Fibroblast of lung (primary cell): ENCODE data around the gene MYBPH. TPM values are rescaled to one million over a fixed set of nuclear protein-coding genes. Genes with fewer than 3 reads are reported as not detected.

Experiments used
- DNase-seq, 2 donors: peaks; one replicate each; pipeline versions ENCODE4 v3.0.0 to v3.0.0-alpha.2; 2010; ENCODE audit warnings: low read depth in 2 of 2
- H2AFZ ChIP-seq: 2 replicates; pipeline ENCODE4 v1.5.1; 2012; ENCODE audit warnings: low read length, control low read depth, inconsistent platforms
- H3K27ac ChIP-seq: 2 replicates; pipeline ENCODE4 v1.5.1; 2011; ENCODE audit warnings: low read length, control low read depth; ENCODE audit not compliant: insufficient read depth
- H3K27me3 ChIP-seq: 2 replicates; pipeline ENCODE4 v1.5.1; 2011; ENCODE audit warnings: mild to moderate bottlenecking, low read length; ENCODE audit not compliant: control insufficient read depth, insufficient read depth
- H3K36me3 ChIP-seq: 2 replicates; pipeline ENCODE4 v1.5.1; 2011; ENCODE audit warnings: low read length; ENCODE audit not compliant: control insufficient read depth, insufficient read depth
- H3K4me1 ChIP-seq: 2 replicates; pipeline ENCODE4 v1.5.1; 2011; ENCODE audit warnings: low read length; ENCODE audit not compliant: control insufficient read depth, insufficient read depth; ENCODE audit errors: extremely low read depth
- H3K4me2 ChIP-seq: 2 replicates; pipeline ENCODE4 v1.5.1; 2011; ENCODE audit warnings: low read length, control low read depth; ENCODE audit not compliant: insufficient read depth; ENCODE audit errors: extremely low read depth
- H3K4me3 ChIP-seq, 4 experiments: fragments of 200-600 bp in 1 of 4; sonication (generic) in 1 of 4; replicated peaks in 1 of 4; 2 replicates each; pipeline ENCODE4 v1.5.1; 2011 to 2016; ENCODE audit warnings: low read length in 4 of 4, low read depth in 3 of 4, mild to moderate bottlenecking in 3 of 4, control low read depth in 2 of 4, inconsistent platforms in 1 of 4, mixed read lengths in 1 of 4; ENCODE audit not compliant: insufficient read depth in 1 of 4; ENCODE audit errors: control extremely low read depth in 1 of 4
- H3K79me2 ChIP-seq: 2 replicates; pipeline ENCODE4 v1.5.1; 2012; ENCODE audit warnings: mild to moderate bottlenecking, low read length, inconsistent platforms; ENCODE audit not compliant: control insufficient read depth, insufficient read depth
- H3K9ac ChIP-seq: 2 replicates; pipeline ENCODE4 v1.5.1; 2011; ENCODE audit warnings: mild to moderate bottlenecking, low read length, control low read depth; ENCODE audit not compliant: insufficient read depth
- H3K9me3 ChIP-seq: 2 replicates; pipeline ENCODE4 v1.5.1; 2012; ENCODE audit warnings: low read depth, low read length; ENCODE audit not compliant: control insufficient read depth, insufficient read depth
- H4K20me1 ChIP-seq: 2 replicates; pipeline ENCODE4 v1.5.1; 2011; ENCODE audit warnings: low read length; ENCODE audit not compliant: control insufficient read depth, insufficient read depth; ENCODE audit errors: extremely low read depth
- CTCF ChIP-seq, 2 donors: IDR thresholded peaks in 1 of 2; conservative IDR thresholded peaks in 1 of 2; 1 replicate in 1 of 2; 2 replicates in 1 of 2; pipeline ENCODE4 v1.5.1; 2011 to 2012; ENCODE audit warnings: low read length in 2 of 2, control low read depth in 1 of 2, inconsistent platforms in 1 of 2, low read depth in 1 of 2, mild to moderate bottlenecking in 1 of 2
- EZH2 ChIP-seq: IDR thresholded peaks from 2 replicates; pipeline ENCODE4 v1.5.1; 2012; ENCODE audit warnings: low read length, control low read depth, mild to moderate bottlenecking; ENCODE audit errors: missing control alignments
- polyA plus RNA-seq, 2 donors: library from polyadenylated mRNA; depleted of rRNA in 1 of 2; stranded (reverse) in 1 of 2; unstranded in 1 of 2; fragments of >200 nt; gene quantifications; 2 replicates each; pipeline ENCODE4 v1.2.1, GENCODE V29; 2011 to 2012; ENCODE audit warnings: missing spikeins in 1 of 2
- total RNA-seq: library from RNA; depleted of rRNA; stranded (reverse); fragments of >200 nt; gene quantifications from 2 replicates; pipeline ENCODE4 v1.2.1, GENCODE V29; 2014

MYBPH gene
- total and polyA plus RNA-seq, 2 donors (not counting 1 experiment from before 2014, with no cell fraction given): 0.17 to 5.5 TPM

- H3K9me3 ChIP-seq: no peaks in the 10 kb centered on the region
- no peak overlapping the region for H2AFZ ChIP-seq
- peak; percentile 66 to 94 for DNase-seq
- H3K4me2 ChIP-seq: no peak overlapping the region
- no peaks in the 10 kb centered on the region for H3K36me3 ChIP-seq
- H3K27me3 ChIP-seq: no peaks in the 10 kb centered on the region
- H4K20me1 ChIP-seq: no peaks in the 10 kb centered on the region
- no peaks in the 10 kb centered on the region for H3K79me2 ChIP-seq
- no peak overlapping the region for H3K27ac ChIP-seq
- H3K9ac ChIP-seq: no peak overlapping the region
- TF ChIP-seq CTCF (conservative IDR thresholded peaks at IDR 0.05 in 1 of 2, IDR thresholded peaks at IDR 0.05 in 1 of 2; ENCODE audit: low read depth in 1 of 2, low read length in 2 of 2): no peak
- TF ChIP-seq EZH2: no peak
- no peak overlapping the region for H3K4me3 ChIP-seq
- peaks cover 30% of the 10 kb centered on the region for H3K4me1 ChIP-seq
These were observed 22.0 kb upstream of the MYBPH start for GRCh38 chr1:203197625-203198024.

- Histone ChIP-seq H4K20me1 (no peaks in the 10 kb centered on the region), H3K36me3 (no peaks in the 10 kb centered on the region), H3K9ac (no peak overlapping the region), H3K4me1 (peaks cover 29% of the 10 kb centered on the region), H3K4me3 (no peak overlapping the region), H3K27me3 (no peaks in the 10 kb centered on the region), H2AFZ (no peak overlapping the region), H3K79me2 (no peaks in the 10 kb centered on the region), H3K9me3 (no peaks in the 10 kb centered on the region), H3K4me2 (no peak overlapping the region), H3K27ac (no peak overlapping the region)
- peak in 1 of 2 donors; percentile 42 for DNase-seq
- TF ChIP-seq EZH2 (no peak), CTCF (conservative IDR thresholded peaks at IDR 0.05 in 1 of 2, IDR thresholded peaks at IDR 0.05 in 1 of 2; ENCODE audit: low read depth in 1 of 2, low read length in 2 of 2) (no peak)
These were observed 20.7 kb upstream of the MYBPH start for GRCh38 chr1:203196371-203196770.

GRCh38 chr1:203190949-203191348, 15.3 kb upstream of the MYBPH start:
- H3K4me2 ChIP-seq: no peak overlapping the region
- TF ChIP-seq EZH2 (no peak), CTCF (conservative IDR thresholded peaks at IDR 0.05 in 1 of 2, IDR thresholded peaks at IDR 0.05 in 1 of 2; ENCODE audit: low read depth in 1 of 2, low read length in 2 of 2) (no peak)
- no peak overlapping the region for H3K9ac ChIP-seq
- H3K27ac ChIP-seq: no peak overlapping the region
- no peak for DNase-seq
- H4K20me1 ChIP-seq: no peaks in the 10 kb centered on the region
- H3K36me3 ChIP-seq: no peaks in the 10 kb centered on the region
- H3K27me3 ChIP-seq: no peaks in the 10 kb centered on the region
- H3K79me2 ChIP-seq: no peaks in the 10 kb centered on the region
- H3K9me3 ChIP-seq: no peaks in the 10 kb centered on the region
- H3K4me3 ChIP-seq: no peak overlapping the region
- no peak overlapping the region for H2AFZ ChIP-seq
- peaks cover under 1% of the 10 kb centered on the region for H3K4me1 ChIP-seq
